CD4-positive, alpha-beta memory T cell (primary cell): Measurements from ENCODE around the gene CELSR1. TPM values are rescaled to one million over a fixed set of nuclear protein-coding genes. Genes with fewer than 3 reads are reported as not detected.

ENCODE experiments used
- CTCF ChIA-PET: fragments of 350-600 bp; sonication (Branson Sonifier 250); formaldehyde crosslinking; loops from one replicate; lab custom pipeline; 2021; ENCODE audit warnings: inconsistent platforms; ENCODE audit not compliant: partially characterized antibody; lab: Charles Lee
- POLR2A ChIA-PET: fragments of 350-600 bp; sonication (Branson Sonifier 250); formaldehyde crosslinking; loops from one replicate; lab custom pipeline; 2021; ENCODE audit not compliant: partially characterized antibody; lab: Charles Lee
- DNase-seq, 5 donors: peaks; one replicate each; pipeline versions ENCODE4 v3.0.0 to v3.0.0-alpha.2; 2020 to 2022; ENCODE audit warnings: mixed read lengths in 1 of 5
- H3K27ac ChIP-seq: one replicate; pipeline ENCODE4 v1.7.0; 2013; ENCODE audit warnings: low read depth, low read length
- H3K27me3 ChIP-seq: 2 replicates; pipeline ENCODE4 v1.7.0; 2013; ENCODE audit warnings: mild to moderate bottlenecking, low read length, moderate library complexity; ENCODE audit not compliant: insufficient read depth
- H3K36me3 ChIP-seq: 2 replicates; pipeline ENCODE4 v1.7.0; 2013; ENCODE audit warnings: mild to moderate bottlenecking, low read length, moderate library complexity; ENCODE audit not compliant: insufficient read depth
- H3K4me1 ChIP-seq: 2 replicates; pipeline ENCODE4 v1.7.0; 2013; ENCODE audit warnings: mild to moderate bottlenecking, low read length, moderate library complexity; ENCODE audit not compliant: insufficient read depth
- H3K4me3 ChIP-seq, 2 donors: one replicate each; pipeline ENCODE4 v1.7.0; 2013; ENCODE audit warnings: low read length in 2 of 2, mild to moderate bottlenecking in 1 of 2
- H3K9me3 ChIP-seq, 2 donors: one replicate each; pipeline ENCODE4 v1.7.0; 2013; ENCODE audit warnings: low read length in 2 of 2, control low read depth in 1 of 2; ENCODE audit not compliant: control insufficient read depth in 1 of 2
- H3K27ac Mint-ChIP-seq, 7 donors: one replicate each; pipeline ENCODE4 v1.8.0; 2020 to 2021; ENCODE audit warnings: mixed read lengths in 7 of 7, mild to moderate bottlenecking in 6 of 7, inconsistent platforms in 3 of 7, moderate library complexity in 3 of 7
- H3K27me3 Mint-ChIP-seq, 2 donors: one replicate each; pipeline ENCODE4 v1.8.0; 2020 to 2021; ENCODE audit warnings: mixed read lengths in 2 of 2
- H3K36me3 Mint-ChIP-seq, 2 donors: one replicate each; pipeline ENCODE4 v1.8.0; 2020 to 2021; ENCODE audit warnings: mixed read lengths in 2 of 2, inconsistent platforms in 1 of 2, mild to moderate bottlenecking in 1 of 2
- H3K4me1 Mint-ChIP-seq, 4 donors: one replicate each; pipeline ENCODE4 v1.8.0; 2020 to 2021; ENCODE audit warnings: mixed read lengths in 4 of 4, mild to moderate bottlenecking in 1 of 4
- H3K4me3 Mint-ChIP-seq, 8 donors: one replicate each; pipeline ENCODE4 v1.8.0; 2020 to 2021; ENCODE audit warnings: mixed read lengths in 8 of 8, mild to moderate bottlenecking in 7 of 8, moderate library complexity in 6 of 8, inconsistent platforms in 3 of 8
- H3K9me3 Mint-ChIP-seq, 8 donors: one replicate each; pipeline ENCODE4 v1.8.0; 2020 to 2021; ENCODE audit warnings: mixed read lengths in 8 of 8, mild to moderate bottlenecking in 5 of 8, inconsistent platforms in 3 of 8, moderate library complexity in 1 of 8
- intact Hi-C: fragments of 100-400 bp; cut with micrococcal nuclease; formaldehyde crosslinking; loops from one replicate; pipeline ENCODE4 v1.15.1; 2023
- polyA plus RNA-seq, 2 donors: library from polyadenylated mRNA; unstranded; fragments of 300-500 nt; fragmentation: Illumina TruSeq; gene quantifications; one replicate each; pipeline ENCODE4 v1.2.3, GENCODE V29; 2021
- total RNA-seq, 2 experiments: library from RNA; stranded (reverse); gene quantifications; one replicate each; pipeline ENCODE4 v1.2.3, GENCODE V29; 2021

CELSR1 gene
- total and polyA plus RNA-seq, 4 experiments from 2014 or later, result 0.47 to 1.1 (median 0.81) TPM

- Mint-ChIP-seq H3K36me3 (no peaks in the 10 kb centered on the region), H3K4me1 (peaks cover 0 to 15% (median 9%) of the 10 kb centered on the region in 4 donors), H3K27ac (no peak overlapping the region), H3K9me3 (no peaks in the 10 kb centered on the region), H3K27me3 (peaks cover 16 to 20% of the 10 kb centered on the region in 2 donors), H3K4me3 (peak overlapping the region in 3 of 8 donors; percentile 29 to 71 (median 33))
- H3K36me3 ChIP-seq, result no peaks in the 10 kb centered on the region
- ChIA-PET POLR2A (no interaction called here), CTCF (interaction anchor here (1.0 kb wide), 1 partner anchor 167 kb away, joined by 3 read pairs; no protein-coding TSS in a partner anchor)
- H3K4me1 ChIP-seq, result no peaks in the 10 kb centered on the region
- intact Hi-C loops, result no loop called here
- no peak overlapping the region for H3K27ac ChIP-seq
- no peaks in the 10 kb centered on the region for H3K9me3 ChIP-seq
- H3K27me3 ChIP-seq, result no peaks in the 10 kb centered on the region
- DNase-seq, result no peak
- no peak overlapping the region for H3K4me3 ChIP-seq
Observed at GRCh38 chr22:46534901-46535630, 2.4 kb downstream of the CELSR1 start.

- Mint-ChIP-seq H3K27me3 (peaks cover 12 to 14% of the 10 kb centered on the region in 2 donors), H3K4me3 (no peak overlapping the region), H3K9me3 (no peaks in the 10 kb centered on the region), H3K27ac (no peak overlapping the region), H3K36me3 (no peaks in the 10 kb centered on the region), H3K4me1 (peaks cover 0 to 15% (median 9%) of the 10 kb centered on the region in 4 donors)
- Histone ChIP-seq H3K4me3 (no peak overlapping the region), H3K4me1 (no peaks in the 10 kb centered on the region), H3K9me3 (no peaks in the 10 kb centered on the region), H3K27ac (no peak overlapping the region), H3K36me3 (no peaks in the 10 kb centered on the region), H3K27me3 (no peaks in the 10 kb centered on the region)
- no peak for DNase-seq
- POLR2A ChIA-PET, result no interaction called here
- CTCF ChIA-PET, result interaction anchor here (0.7 to 1.5 kb wide), 2 partner anchors 167 to 528 kb away, joined by 3 to 5 read pairs; no protein-coding TSS in a partner anchor
- intact Hi-C loops, result no loop called here
Observed at GRCh38 chr22:46534177-46534776, 3.1 kb downstream of the CELSR1 start.

- H3K27ac Mint-ChIP-seq, result no peak overlapping the region
Observed at GRCh38 chr22:46533070-46533833, 4.2 kb downstream of the CELSR1 start.

GRCh38 chr22:46532416-46532815 is 5.0 kb downstream of the CELSR1 start:
- peak overlapping the region in 4 of 8 donors; percentile 7 to 56 (median 34) for H3K4me3 Mint-ChIP-seq
- no peaks in the 10 kb centered on the region for H3K36me3 Mint-ChIP-seq
- Histone ChIP-seq H3K27ac (no peak overlapping the region), H3K9me3 (no peaks in the 10 kb centered on the region), H3K4me1 (no peaks in the 10 kb centered on the region), H3K4me3 (no peak overlapping the region), H3K36me3 (no peaks in the 10 kb centered on the region), H3K27me3 (no peaks in the 10 kb centered on the region)
- CTCF ChIA-PET, result no interaction called here
- POLR2A ChIA-PET, result no interaction called here
- H3K27ac Mint-ChIP-seq, result no peak overlapping the region
- DNase-seq, result no peak
- H3K27me3 Mint-ChIP-seq, result peaks cover 8 to 9% of the 10 kb centered on the region in 2 donors
- no peaks in the 10 kb centered on the region for H3K9me3 Mint-ChIP-seq
- peaks cover 0 to 4% (median under 1%) of the 10 kb centered on the region in 4 donors for H3K4me1 Mint-ChIP-seq
- intact Hi-C loops, result no loop called here

More at GRCh38 chr22:46533070-46533833, 4.2 kb downstream of the CELSR1 start:
- peaks cover 0 to 7% (median 3%) of the 10 kb centered on the region in 4 donors for H3K4me1 Mint-ChIP-seq
- H3K9me3 Mint-ChIP-seq, result no peaks in the 10 kb centered on the region
- Histone ChIP-seq H3K4me1 (no peaks in the 10 kb centered on the region), H3K36me3 (no peaks in the 10 kb centered on the region), H3K9me3 (no peaks in the 10 kb centered on the region), H3K27me3 (no peaks in the 10 kb centered on the region), H3K4me3 (no peak overlapping the region), H3K27ac (no peak overlapping the region)
- H3K4me3 Mint-ChIP-seq, result peak overlapping the region in 2 of 8 donors; percentile 36 to 56
- peaks cover 5 to 6% of the 10 kb centered on the region in 2 donors for H3K27me3 Mint-ChIP-seq
- POLR2A ChIA-PET, result no interaction called here
- intact Hi-C loops, result no loop called here
- CTCF ChIA-PET, result interaction anchor here (0.7 to 1.5 kb wide), 2 partner anchors 166 to 527 kb away, joined by 3 to 5 read pairs; no protein-coding TSS in a partner anchor
- DNase-seq, result no peak
- no peaks in the 10 kb centered on the region for H3K36me3 Mint-ChIP-seq

- Mint-ChIP-seq H3K9me3 (no peaks in the 10 kb centered on the region), H3K4me1 (peaks cover 0 to 4% (median under 1%) of the 10 kb centered on the region in 4 donors), H3K36me3 (no peaks in the 10 kb centered on the region), H3K27me3 (peaks cover 11 to 12% of the 10 kb centered on the region in 2 donors), H3K27ac (no peak overlapping the region), H3K4me3 (no peak overlapping the region)
- intact Hi-C loops, result no loop called here
- Histone ChIP-seq H3K9me3 (no peaks in the 10 kb centered on the region), H3K27me3 (no peaks in the 10 kb centered on the region), H3K27ac (no peak overlapping the region), H3K4me1 (no peaks in the 10 kb centered on the region), H3K4me3 (no peak overlapping the region), H3K36me3 (no peaks in the 10 kb centered on the region)
- DNase-seq, result no peak
- ChIA-PET CTCF (no interaction called here), POLR2A (no interaction called here)
Observed at GRCh38 chr22:46531581-46532175, 5.7 kb downstream of the CELSR1 start.

- Mint-ChIP-seq H3K4me3 (no peak overlapping the region), H3K27ac (no peak overlapping the region), H3K27me3 (peaks cover 11 to 12% of the 10 kb centered on the region in 2 donors), H3K4me1 (peaks cover 0 to 4% (median 0%) of the 10 kb centered on the region in 4 donors), H3K36me3 (no peaks in the 10 kb centered on the region), H3K9me3 (no peaks in the 10 kb centered on the region)
- no peak overlapping the region for H3K27ac ChIP-seq
- ChIA-PET POLR2A (no interaction called here), CTCF (no interaction called here)
- no peak for DNase-seq
- no peaks in the 10 kb centered on the region for H3K36me3 ChIP-seq
- intact Hi-C loops, result no loop called here
- H3K4me3 ChIP-seq, result no peak overlapping the region
- H3K9me3 ChIP-seq, result no peaks in the 10 kb centered on the region
- no peaks in the 10 kb centered on the region for H3K4me1 ChIP-seq
- no peaks in the 10 kb centered on the region for H3K27me3 ChIP-seq
Observed at GRCh38 chr22:46528121-46528610, 9.3 kb downstream of the CELSR1 start.
